Calu3 (cell line): ENCODE data around the gene SP140. TPM values are rescaled to one million over a fixed set of nuclear protein-coding genes. Genes with fewer than 3 reads are reported as not detected.

ENCODE experiments used
- BruUV-seq: library from RNA; stranded (reverse); fragments of 400-500 nt; replicated peaks from 2 replicates; lab custom pipeline; 2021; lab: Mats Ljungman, UMichigan
- CTCF ChIA-PET: fragments of 300-600 bp; sonication (Branson Sonifier 250); formaldehyde crosslinking; loops from one replicate; lab custom pipeline; 2022; ENCODE audit warnings: antibody characterized with exemption; lab: Charles Lee
- DNase-seq: peaks from one replicate; pipeline ENCODE4 v3.0.0; 2022
- H3K27ac Mint-ChIP-seq: one replicate; pipeline ENCODE4 v1.8.0; 2022; ENCODE audit warnings: mixed read lengths; ENCODE audit not compliant: unreplicated experiment
- H3K27me3 Mint-ChIP-seq: one replicate; pipeline ENCODE4 v1.8.0; 2022; ENCODE audit warnings: mixed read lengths; ENCODE audit not compliant: unreplicated experiment
- H3K36me3 Mint-ChIP-seq: one replicate; pipeline ENCODE4 v1.8.0; 2022; ENCODE audit warnings: mild to moderate bottlenecking, moderate library complexity, mixed read lengths; ENCODE audit not compliant: insufficient read depth, unreplicated experiment
- H3K4me1 Mint-ChIP-seq: one replicate; pipeline ENCODE4 v1.8.0; 2022; ENCODE audit warnings: mild to moderate bottlenecking, low read depth, mixed read lengths; ENCODE audit not compliant: unreplicated experiment
- H3K4me3 Mint-ChIP-seq: one replicate; pipeline ENCODE4 v1.8.0; 2022; ENCODE audit warnings: mild to moderate bottlenecking, low read depth, moderate library complexity, mixed read lengths; ENCODE audit not compliant: unreplicated experiment
- H3K9me3 Mint-ChIP-seq: one replicate; pipeline ENCODE4 v1.8.0; 2022; ENCODE audit warnings: low read depth, mixed read lengths; ENCODE audit not compliant: unreplicated experiment
- intact Hi-C: fragments of 100-400 bp; cut with micrococcal nuclease; formaldehyde crosslinking; loops from one replicate; pipeline ENCODE4 v1.10.0; 2022; ENCODE audit not compliant: unreplicated experiment
- total RNA-seq: library from RNA; stranded (reverse); gene quantifications from 2 replicates; pipeline ENCODE4 v1.2.3, GENCODE V29; 2022
- TF ChIP-seq, protein P1 (sequence below): fragments of 200-600 bp; IDR thresholded peaks from one replicate; pipeline ENCODE4 v1.8.0; 2022; ENCODE audit warnings: antibody characterized with exemption; ENCODE audit not compliant: unreplicated experiment

Gene SP140
- total RNA-seq, 1 experiment from 2014 or later: 10.9 TPM

DNA sequence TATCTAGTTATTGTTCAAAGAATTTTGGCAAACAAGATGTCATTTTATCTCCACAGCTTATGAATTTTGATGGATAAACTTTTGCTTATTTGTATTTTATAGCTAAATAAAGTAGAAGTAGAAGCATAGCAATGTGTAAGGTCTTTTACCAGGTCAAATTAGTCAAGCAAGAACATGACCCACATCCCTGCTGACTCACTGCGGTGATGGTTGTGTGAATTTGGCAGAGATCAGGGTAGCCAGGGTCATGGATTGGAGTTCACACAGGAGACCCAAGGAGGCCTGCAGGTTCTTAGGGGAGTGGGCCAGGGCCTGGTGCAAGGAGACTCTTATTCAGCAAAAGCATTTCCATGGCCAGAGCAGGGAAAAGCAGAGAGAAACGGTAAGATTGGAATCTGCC, 18.7 kb downstream of the SP140 start:
- Mint-ChIP-seq H3K36me3 (peaks cover 4% of the 10 kb centered on the region), H3K4me3 (no peak overlapping the region), H3K4me1 (no peaks in the 10 kb centered on the region), H3K27me3 (no peaks in the 10 kb centered on the region), H3K27ac (no peak overlapping the region), H3K9me3 (peaks cover 3% of the 10 kb centered on the region)
- CTCF ChIA-PET: no interaction called here
- no TSS peak for BruUV-seq
- no peak for DNase-seq
- TF ChIP-seq, protein P1, sequence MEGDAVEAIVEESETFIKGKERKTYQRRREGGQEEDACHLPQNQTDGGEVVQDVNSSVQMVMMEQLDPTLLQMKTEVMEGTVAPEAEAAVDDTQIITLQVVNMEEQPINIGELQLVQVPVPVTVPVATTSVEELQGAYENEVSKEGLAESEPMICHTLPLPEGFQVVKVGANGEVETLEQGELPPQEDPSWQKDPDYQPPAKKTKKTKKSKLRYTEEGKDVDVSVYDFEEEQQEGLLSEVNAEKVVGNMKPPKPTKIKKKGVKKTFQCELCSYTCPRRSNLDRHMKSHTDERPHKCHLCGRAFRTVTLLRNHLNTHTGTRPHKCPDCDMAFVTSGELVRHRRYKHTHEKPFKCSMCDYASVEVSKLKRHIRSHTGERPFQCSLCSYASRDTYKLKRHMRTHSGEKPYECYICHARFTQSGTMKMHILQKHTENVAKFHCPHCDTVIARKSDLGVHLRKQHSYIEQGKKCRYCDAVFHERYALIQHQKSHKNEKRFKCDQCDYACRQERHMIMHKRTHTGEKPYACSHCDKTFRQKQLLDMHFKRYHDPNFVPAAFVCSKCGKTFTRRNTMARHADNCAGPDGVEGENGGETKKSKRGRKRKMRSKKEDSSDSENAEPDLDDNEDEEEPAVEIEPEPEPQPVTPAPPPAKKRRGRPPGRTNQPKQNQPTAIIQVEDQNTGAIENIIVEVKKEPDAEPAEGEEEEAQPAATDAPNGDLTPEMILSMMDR: no peak
- intact Hi-C loops: no loop called here

DNA sequence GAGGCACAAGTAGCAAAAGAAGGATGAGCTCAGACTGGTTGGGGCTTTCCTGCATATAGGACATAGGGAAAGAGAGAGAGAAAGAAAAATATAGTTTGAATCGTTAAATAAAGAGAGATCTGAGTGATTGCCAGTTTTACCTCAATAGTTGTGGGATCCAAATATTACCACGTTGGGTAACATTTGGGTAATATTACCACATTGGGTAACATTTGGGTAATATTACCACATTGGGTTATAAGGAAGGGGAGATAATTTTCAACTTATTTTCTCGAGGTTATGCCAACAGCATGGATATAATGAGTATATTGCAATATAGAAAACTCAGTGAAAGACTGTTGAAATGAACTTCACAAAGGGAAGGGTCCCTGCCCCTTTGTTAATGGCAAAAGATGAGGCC, 20.7 kb downstream of the SP140 start:
- Mint-ChIP-seq H3K27ac (no peak overlapping the region), H3K9me3 (peaks cover 3% of the 10 kb centered on the region), H3K4me1 (no peaks in the 10 kb centered on the region), H3K27me3 (no peaks in the 10 kb centered on the region), H3K4me3 (no peak overlapping the region), H3K36me3 (peaks cover 4% of the 10 kb centered on the region)
- no TSS peak for BruUV-seq
- TF ChIP-seq, protein P1: no peak
- DNase-seq: no peak
- CTCF ChIA-PET: no interaction called here
- intact Hi-C loops: no loop called here

DNA sequence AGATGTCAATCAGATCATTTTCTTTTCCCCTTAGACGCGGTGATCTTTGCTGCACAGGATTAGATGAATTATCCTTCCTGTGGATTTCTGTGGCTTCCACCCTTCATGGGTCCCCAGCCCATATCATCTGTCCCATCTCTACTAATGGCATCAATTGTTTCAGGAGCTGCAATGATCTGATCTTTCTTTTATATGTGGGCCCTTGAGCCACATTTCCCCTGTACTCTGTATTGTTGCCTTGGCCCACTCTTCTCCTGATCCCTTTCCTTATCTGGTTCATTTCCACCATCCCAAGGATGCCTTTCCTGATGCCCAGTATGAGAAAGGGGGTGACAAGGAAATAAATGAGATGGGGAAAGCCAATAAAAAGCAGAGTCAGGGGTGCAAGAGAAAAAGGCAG, 24.7 kb downstream of the SP140 start:
- no TSS peak for BruUV-seq
- CTCF ChIA-PET: no interaction called here
- Mint-ChIP-seq H3K27ac (no peak overlapping the region), H3K36me3 (no peaks in the 10 kb centered on the region), H3K4me1 (no peaks in the 10 kb centered on the region), H3K27me3 (no peaks in the 10 kb centered on the region), H3K4me3 (no peak overlapping the region), H3K9me3 (no peaks in the 10 kb centered on the region)
- intact Hi-C loops: no loop called here
- no peak for DNase-seq
- TF ChIP-seq, protein P1: no peak

DNA sequence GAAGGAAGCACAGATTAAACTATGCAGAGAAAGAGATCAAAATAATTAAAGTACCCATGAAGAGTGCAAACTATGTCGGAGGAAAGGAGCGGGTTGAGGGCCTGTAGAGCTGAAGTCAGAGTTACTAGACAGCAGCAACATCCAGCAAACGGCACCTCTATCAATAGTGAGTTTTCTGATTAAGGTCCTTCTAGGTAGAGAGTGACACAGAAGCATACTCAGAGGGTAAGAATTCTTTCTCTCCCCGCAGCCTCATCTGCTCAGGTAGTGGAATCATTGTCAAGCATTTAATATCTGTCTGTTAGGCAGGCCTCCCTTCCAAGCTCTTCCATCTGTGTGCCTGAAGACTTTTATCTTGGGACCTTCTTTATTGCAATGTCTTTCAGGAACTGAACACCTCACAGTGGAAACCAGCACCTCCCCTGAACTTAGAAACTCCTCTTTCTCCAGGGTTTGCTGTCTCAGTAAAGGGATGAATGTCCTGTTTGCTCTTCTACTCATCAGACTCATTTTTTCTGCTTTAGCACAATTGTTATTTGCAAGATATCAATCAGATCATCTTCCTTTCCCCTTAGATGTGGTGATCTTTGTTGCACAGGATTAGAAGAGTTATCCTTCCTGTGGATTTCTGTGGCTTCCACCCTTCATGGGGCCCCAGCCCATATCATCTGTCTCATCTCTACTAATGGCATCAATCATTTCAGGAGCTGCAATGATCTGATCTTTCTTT, 28.8 kb downstream of the SP140 start:
- Mint-ChIP-seq H3K27me3 (no peaks in the 10 kb centered on the region), H3K4me3 (no peak overlapping the region), H3K9me3 (no peaks in the 10 kb centered on the region), H3K4me1 (no peaks in the 10 kb centered on the region), H3K27ac (no peak overlapping the region), H3K36me3 (no peaks in the 10 kb centered on the region)
- TF ChIP-seq, protein P1: no peak
- no TSS peak for BruUV-seq
- intact Hi-C loops: no loop called here
- no peak for DNase-seq
- CTCF ChIA-PET: no interaction called here
